ENCODE measurements around the gene BTBD9.

DNA sequence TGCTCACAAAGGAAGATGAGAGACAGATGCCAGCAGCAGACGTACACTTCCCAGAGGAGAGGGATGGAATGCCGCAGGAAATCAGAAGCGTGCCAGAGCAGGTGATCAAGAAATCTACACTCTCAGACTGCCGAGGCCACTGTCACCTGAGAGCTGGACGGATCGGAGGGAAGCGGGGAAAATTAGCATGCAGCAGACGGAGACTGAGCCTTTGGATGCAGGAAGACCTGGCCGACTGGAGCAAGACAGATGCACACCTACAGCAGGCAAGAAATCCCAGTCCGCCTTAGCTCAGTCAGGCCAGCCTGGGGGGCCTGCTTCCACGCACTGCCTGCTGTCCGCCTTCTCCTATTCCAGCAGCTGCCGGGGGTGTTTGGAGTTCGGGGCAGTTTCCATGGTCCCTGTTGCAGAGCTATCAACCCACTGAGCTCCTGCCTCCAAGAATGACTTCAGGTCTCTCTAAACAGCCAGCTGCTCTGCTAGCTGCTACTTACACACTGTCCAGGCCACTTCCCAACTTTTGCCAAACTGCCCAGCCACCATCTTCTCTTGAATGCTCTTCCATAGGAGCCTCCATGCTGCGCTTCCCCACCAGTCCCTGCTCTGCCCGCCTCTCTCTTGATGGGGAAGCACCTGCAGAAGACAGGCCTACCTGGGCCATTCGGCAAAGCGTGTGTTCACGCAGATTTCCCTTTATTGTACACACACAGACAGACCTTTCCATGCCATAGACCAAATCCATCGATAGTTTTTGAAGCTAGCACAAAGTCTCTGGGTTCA, 451.7 kb downstream of the BTBD9 start:
- TF ChIP-seq POLR2A (IDR thresholded peaks at IDR 0.05), result no peak
- TF ChIP-seq, protein P1, sequence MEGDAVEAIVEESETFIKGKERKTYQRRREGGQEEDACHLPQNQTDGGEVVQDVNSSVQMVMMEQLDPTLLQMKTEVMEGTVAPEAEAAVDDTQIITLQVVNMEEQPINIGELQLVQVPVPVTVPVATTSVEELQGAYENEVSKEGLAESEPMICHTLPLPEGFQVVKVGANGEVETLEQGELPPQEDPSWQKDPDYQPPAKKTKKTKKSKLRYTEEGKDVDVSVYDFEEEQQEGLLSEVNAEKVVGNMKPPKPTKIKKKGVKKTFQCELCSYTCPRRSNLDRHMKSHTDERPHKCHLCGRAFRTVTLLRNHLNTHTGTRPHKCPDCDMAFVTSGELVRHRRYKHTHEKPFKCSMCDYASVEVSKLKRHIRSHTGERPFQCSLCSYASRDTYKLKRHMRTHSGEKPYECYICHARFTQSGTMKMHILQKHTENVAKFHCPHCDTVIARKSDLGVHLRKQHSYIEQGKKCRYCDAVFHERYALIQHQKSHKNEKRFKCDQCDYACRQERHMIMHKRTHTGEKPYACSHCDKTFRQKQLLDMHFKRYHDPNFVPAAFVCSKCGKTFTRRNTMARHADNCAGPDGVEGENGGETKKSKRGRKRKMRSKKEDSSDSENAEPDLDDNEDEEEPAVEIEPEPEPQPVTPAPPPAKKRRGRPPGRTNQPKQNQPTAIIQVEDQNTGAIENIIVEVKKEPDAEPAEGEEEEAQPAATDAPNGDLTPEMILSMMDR (IDR thresholded peaks at IDR 0.05), result no peak

All from Peyer's patch (tissue), 4 donors.